GM19351 (cell line): Measurements from ENCODE around the gene SLC38A11.

Source experiments
- ATAC-seq: cut with Tn5 transposase; IDR thresholded peaks from one replicate; pipeline ENCODE4 v1.9.1; 2021; ENCODE audit warnings: mild to moderate bottlenecking, moderate library complexity; ENCODE audit not compliant: unreplicated experiment

Gene SLC38A11

DNA sequence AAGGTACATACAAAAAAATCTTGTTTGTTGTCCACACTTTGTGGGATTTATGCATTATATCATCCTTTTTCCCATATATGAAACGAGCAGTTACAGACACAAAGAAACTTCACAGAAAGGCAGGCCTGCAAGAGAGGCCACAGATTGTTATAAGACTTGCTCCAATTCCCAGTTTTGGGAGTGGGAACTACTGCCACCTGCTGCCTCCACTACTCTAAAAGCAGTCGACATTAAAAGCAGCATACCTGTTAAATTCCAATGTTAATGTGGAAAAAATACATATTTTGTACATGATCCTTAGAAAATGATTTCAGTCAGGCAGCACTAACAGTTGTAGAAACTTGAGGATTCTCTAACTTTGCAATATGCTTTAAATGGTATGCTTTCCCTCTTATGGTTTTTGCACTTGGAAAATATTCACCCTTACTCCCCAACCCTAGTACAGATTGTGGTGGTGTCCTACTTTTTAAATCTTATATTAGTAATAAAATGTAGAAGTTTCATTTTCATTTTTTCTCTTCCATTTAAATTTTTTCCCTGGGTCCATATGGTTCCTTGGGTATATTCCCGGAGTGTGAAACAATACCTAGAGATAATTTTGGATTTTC lies 37.9 kb downstream of the SLC38A11 start:
- ATAC-seq, result no peak

DNA sequence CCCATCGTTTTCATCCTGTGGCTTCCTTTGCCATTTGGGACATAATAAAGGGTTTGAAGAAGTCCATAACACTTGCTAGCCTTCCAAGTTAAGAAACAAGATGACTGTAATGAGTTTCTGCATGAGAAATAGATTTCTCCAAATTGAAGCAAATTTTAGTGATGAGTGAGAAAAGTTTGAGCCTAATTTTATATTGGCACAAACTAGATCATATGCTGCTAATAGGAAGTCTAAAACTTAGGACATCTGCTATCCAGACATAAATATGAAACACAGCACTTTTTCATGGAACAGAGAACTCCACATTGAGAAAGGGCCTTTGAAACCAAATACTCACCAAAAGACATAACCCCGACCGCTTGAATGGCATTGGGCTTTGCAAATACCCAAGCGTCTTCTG lies 39.8 kb downstream of the SLC38A11 start:
- no peak for ATAC-seq

DNA sequence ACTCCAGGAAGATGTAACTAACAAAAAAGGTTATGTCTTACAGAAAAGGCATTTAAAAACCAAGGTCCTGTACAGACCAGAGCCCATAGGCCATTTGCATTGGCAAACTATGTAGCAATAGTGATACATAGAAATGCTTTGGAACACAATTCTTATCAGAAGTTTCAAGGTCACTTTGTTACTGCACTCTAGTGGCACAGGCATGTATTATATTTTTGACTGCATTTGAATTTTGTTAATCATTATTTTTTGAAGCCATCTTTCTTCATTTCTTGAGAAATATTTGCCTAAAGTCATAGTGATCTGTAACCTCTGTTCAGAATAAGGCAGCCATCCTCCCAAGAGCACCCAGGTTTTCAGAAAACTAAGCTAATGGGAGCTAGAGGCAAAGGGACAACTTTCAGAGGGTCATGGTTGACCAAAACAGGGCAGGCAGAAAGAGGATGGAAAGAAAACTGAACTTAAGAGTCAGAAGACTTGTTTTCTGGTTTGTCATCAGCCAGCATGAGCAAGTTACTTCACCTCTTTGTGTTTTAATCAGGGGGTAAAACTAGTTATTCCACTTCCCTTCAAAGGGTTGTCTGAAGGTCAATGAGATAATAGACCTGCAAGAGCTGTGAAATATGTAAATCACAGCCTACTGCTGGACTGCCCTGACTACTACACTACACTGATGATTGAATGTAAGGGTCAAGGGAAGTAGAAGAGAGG lies 41.5 kb downstream of the SLC38A11 start:
- ATAC-seq, result peak; percentile 42

DNA sequence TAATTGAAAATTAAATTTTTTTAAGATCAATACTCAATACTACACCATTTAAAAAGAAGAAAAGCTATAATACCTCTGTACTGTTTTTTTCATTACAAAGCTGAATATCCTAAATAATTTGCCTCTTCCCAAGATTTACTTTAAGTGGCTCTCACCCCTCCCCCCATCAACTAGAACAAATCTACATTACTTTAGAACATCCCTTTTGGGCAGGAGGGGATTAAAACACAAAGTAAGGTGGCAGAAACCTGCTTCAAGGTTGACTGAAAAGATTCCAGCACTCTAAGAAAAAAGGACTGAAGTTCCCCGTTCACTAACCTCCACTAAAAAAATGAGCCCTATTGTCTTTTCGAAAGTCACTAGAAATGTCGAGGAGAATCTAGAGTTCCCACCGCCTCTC lies 42.3 kb downstream of the SLC38A11 start:
- ATAC-seq, result no peak

- ATAC-seq, result no peak
Measured at GRCh38 chr2:164911832-164912231, 43.5 kb downstream of the SLC38A11 start.

DNA sequence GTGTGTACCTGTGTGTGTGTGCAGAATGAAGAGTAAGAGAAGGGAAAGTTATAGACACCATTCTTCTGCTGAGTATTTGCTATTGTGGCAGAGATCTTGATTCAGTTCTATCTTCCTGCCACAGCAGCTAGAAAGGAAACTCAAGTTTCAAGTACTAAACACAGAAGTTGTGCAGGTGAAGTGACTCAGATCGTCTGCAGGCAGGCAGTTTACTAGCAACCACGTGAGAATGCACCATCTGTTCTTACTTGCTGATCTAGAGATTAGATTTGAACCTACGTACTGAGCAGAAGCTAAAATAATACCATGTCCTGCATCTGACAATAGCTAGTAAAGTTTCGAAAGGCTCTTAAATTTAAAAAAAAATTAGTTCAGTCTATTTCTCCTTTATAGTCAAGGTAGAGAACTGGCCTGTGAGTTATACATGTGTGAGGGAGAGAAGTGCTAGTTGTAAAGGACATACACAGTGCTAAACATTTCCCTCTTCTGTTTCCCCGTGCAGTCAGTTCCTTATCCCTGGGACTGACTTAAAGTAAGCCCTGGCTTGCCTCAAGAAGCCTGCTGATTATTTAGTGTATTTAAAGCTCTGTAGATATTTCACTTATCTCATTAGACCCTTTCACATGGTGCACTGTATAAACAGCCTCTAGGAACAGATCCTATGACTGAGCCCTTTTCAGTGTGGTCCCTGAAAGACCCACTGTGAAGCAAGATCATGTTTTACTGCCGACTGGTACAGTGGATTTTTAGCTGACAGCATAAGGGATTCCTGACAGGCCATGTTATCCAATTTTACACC lies 45.0 kb downstream of the SLC38A11 start:
- peak; percentile 86 for ATAC-seq

DNA sequence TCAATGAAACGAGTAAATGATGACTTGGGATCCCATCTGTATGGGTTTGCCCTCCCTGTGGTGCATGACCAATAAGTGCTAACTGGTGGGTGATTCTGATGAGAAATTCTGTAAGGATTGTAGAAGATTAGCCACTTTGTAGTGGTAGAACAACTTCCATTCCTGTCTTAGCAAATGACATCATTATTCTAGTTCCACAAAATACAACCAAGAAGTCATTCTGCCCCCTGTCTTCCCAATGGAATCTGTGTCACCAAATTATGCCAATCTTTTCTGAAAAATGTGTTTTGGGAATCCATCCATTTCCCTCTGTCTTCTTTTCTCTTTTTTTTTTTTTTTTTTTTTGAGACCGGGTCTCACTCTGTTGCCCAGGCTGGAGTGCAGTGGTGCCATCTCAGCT lies 48.4 kb downstream of the SLC38A11 start:
- no peak for ATAC-seq

GRCh38 chr2:164905307-164905706 lies 50.0 kb downstream of the SLC38A11 start:
- ATAC-seq, result no peak

DNA sequence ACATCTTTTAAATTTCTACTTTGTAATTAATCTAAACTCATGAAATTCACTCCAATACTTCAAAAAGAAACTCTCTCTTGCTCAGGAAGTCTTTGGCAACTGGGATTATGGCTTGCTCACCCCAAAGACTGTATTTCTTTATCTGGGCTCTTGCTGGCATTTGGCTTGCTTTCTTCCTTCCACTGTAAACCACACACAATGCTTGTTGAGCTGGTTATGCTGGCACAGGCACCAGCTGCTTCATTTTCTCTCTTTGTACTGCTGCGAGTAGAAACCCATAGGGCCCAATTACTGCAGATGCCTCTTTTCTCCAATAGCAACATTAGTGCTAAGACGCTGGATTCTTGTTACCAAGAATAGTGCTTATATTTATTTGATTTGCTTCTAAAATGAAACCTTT lies 51.4 kb downstream of the SLC38A11 start:
- no peak for ATAC-seq

DNA sequence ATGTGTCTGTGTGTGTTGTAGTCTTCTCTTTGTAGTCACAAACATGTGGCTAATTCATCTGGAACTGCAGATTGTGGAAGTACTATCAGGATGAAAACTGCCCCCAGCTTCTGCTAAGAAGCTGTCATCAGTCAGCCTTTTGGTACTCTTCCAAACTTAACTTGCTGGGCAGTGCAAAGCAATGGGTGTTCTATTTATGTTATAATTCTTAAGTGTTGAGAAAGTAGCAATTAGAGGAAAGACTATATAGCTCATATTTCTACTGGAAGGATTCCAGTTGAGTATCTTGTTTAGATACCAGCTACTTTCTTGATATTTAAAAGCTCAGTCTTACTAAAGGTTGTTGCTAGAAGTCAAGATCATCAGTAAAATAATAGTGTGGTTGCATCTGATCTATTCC lies 52.1 kb downstream of the SLC38A11 start:
- no peak for ATAC-seq

DNA sequence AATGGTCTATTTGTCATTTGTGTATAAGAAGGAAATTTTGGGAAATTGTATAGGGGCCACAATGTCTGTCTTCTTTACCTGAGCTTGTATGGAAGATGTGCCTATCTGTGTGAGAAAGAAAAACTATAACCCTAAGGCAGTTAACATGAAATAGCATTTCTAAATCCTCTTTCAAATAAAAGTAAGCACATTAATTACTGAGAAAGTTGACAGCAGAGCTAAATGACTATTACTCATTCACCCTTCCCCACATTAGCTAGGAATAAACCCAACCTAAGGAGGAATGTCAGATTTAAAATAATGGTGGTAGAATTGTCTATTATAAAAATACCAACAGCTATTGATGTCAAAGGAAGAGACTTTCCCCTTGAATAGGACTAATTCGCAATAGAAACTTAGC lies 56.2 kb downstream of the SLC38A11 start:
- no peak for ATAC-seq

DNA sequence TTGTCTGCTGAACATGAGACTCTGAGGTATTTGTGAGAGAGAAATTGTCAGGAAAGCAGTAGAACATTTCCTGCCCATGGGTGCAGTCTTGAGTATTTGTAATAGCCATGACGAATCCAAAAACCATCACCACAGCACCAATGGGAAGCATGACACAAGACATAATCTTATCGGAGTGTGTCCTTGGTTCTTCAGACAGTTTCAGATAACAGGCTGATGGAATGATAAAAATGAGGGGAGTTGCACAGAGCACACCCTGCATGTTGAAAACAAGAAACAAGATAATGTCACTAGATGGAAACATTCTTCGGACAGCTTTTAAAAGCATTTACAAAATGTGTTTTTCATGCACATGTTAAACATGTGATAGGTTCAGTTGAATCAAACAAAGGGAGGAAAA lies 56.9 kb downstream of the SLC38A11 start:
- ATAC-seq, result no peak

- ATAC-seq, result no peak
Measured at GRCh38 chr2:164897469-164898260, 57.7 kb downstream of the SLC38A11 start.

- ATAC-seq, result peak; percentile 100
Measured at GRCh38 chr2:164896634-164897355, 58.5 kb downstream of the SLC38A11 start.

DNA sequence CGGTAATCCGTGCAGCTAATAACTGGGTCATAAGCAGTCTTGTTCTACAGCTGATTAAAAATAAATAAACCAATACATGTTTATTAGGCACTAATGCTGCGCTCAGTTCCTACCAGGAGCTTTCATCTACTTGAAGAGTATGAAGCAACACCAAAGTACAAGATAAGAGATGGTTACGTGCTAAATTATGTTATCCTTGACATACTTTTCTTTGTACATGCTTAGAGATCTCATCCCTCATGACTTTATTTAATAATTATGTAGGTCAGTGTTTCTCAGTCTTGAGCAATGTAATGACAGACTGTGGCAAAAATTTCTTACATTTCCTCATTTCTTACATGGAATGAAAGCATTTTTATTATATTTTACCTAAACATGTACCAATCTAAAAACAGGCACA lies 59.1 kb downstream of the SLC38A11 start:
- no peak for ATAC-seq

DNA sequence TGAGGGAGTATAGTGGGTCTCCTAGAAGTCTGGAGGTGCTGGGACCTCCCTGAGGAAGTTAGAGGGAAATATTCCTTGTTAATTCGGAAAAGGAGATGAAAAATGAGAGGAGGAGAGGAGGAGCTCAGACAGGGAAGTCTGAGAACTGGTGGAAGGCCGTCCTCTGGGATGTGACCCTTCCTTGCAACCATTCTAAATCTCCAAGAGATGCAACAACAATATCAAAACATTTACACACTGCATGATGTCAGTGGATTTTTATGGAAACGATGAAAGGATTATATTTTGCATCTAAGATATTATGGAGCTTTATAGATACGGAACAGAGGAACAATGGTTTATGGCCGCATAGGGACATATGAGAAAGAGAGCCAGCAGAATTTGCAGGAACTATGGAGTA lies 63.9 kb downstream of the SLC38A11 start:
- no peak for ATAC-seq

DNA sequence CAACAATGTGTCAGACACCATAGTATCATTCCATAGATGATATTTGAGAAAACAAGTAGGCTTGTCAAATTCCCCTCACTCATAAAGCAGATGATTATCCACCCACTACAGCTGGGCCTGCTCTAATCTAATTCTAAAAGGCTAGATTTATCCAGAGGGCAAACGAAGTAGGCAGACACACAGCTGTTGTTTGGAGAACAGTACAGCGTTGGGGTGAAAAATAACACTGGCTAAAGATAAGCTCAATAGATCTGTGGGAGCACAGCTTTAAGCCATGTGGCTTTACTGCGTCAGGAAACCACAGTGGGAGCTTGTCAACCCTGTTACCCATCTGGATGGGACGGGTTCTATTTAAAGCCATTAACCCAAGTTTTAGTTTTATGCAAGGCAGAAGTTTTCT lies 64.8 kb downstream of the SLC38A11 start:
- no peak for ATAC-seq

GRCh38 chr2:164888592-164888991 lies 66.7 kb downstream of the SLC38A11 start:
- ATAC-seq, result no peak

DNA sequence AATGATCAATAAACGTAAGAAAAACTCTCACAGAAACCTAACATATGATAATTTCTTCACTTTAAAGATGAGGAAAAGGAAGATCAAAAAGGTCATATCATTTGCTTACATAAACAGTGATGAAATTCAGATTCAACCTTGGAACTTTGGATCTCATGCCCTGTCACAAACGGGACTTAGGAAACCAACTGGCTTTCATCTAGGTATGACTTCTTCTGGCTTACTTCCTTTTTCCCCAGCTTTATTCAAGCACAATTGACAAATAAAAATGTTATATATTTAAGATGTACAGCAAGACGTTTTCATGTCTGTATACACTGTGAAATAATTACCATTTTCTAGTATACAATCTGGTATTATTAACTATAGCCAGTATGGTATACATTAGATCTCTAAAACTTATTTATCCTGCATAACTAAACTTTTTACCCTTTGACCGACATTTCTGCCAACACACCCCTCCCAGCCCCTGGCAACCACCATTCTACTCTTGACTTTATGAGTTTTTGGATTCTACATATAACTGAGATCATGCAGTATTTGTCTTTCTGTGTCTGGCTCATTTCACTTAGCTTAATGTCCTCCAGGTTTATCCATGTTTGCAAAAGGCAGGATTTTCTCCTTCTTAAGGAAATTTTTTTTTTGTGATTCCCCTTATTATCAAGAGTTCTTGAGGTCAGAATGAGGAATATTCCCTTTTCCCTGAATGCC lies 67.7 kb downstream of the SLC38A11 start:
- ATAC-seq, result no peak

GRCh38 chr2:164882276-164882675 lies 73.0 kb downstream of the SLC38A11 start:
- no peak for ATAC-seq
